GM12801 (cell line): ENCODE results near the gene XRCC3.

Experiments used
- TF ChIP-seq, protein P1 (sequence below): IDR thresholded peaks from one replicate; pipeline ENCODE4 v1.5.1; 2011; ENCODE audit warnings: control low read depth; ENCODE audit not compliant: insufficient read length; ENCODE audit errors: extremely low read depth

Gene XRCC3

DNA sequence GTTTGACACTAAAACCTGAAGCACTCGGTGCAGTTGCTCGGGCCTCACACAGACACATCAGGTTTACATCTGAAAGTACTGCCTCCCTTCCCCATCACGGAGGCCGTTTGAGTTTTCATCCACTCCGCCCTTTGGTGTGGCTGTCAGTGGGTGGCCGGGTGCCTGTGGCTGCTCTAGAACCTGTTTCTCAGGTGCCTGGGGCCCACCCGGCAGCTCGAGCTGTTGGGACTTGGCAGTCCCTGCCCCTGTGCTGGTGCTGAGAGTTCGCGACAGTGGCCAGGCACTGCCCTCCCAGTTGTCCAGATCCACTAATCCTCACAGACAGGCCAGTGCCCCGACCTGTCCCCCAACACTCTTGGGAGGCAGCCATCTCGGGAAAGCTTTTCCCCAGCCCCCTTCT is 22.4 kb downstream of the XRCC3 start:
- TF ChIP-seq, protein P1, sequence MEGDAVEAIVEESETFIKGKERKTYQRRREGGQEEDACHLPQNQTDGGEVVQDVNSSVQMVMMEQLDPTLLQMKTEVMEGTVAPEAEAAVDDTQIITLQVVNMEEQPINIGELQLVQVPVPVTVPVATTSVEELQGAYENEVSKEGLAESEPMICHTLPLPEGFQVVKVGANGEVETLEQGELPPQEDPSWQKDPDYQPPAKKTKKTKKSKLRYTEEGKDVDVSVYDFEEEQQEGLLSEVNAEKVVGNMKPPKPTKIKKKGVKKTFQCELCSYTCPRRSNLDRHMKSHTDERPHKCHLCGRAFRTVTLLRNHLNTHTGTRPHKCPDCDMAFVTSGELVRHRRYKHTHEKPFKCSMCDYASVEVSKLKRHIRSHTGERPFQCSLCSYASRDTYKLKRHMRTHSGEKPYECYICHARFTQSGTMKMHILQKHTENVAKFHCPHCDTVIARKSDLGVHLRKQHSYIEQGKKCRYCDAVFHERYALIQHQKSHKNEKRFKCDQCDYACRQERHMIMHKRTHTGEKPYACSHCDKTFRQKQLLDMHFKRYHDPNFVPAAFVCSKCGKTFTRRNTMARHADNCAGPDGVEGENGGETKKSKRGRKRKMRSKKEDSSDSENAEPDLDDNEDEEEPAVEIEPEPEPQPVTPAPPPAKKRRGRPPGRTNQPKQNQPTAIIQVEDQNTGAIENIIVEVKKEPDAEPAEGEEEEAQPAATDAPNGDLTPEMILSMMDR: no peak

DNA sequence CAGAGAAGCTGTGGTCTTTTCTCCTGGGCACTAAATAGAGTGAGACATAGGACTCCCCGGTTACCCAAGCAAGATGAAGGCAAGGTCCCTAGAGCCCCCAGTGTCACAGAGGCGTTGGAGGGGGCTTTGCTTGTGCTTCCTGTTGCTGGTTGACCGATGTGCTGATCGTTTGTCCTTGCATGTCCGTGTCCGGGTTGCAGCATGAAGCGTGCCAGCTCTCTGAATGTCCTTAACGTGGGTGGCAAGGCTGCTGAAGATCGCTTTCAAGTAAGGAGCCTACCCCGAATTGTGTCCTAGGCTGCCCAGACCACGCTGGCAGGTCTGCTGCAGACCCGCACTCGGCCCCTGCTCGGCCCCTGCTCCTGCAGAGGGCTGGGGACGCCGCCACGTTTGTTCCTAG is 23.1 kb downstream of the XRCC3 start:
- TF ChIP-seq, protein P1: no peak

DNA sequence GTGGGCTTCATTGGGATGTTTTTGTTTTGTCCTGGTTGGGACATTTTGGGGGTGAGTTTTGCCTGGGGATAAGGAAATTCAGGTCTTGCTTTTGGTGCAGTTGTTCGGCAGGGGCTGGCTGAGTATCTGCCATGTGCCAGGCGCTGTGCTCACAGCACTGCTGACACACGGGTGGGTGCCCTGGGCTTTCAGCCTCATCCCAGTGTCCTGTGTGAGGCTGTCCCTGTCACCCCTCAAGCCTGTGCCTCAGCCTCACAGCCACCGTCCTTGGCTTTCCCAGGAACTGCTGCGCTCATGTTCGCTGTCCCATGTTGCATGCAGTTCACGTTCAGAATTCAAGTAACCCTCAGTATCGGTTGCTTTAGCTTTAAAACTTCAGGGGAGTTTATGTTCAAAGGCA is 24.9 kb downstream of the XRCC3 start:
- TF ChIP-seq, protein P1: no peak

DNA sequence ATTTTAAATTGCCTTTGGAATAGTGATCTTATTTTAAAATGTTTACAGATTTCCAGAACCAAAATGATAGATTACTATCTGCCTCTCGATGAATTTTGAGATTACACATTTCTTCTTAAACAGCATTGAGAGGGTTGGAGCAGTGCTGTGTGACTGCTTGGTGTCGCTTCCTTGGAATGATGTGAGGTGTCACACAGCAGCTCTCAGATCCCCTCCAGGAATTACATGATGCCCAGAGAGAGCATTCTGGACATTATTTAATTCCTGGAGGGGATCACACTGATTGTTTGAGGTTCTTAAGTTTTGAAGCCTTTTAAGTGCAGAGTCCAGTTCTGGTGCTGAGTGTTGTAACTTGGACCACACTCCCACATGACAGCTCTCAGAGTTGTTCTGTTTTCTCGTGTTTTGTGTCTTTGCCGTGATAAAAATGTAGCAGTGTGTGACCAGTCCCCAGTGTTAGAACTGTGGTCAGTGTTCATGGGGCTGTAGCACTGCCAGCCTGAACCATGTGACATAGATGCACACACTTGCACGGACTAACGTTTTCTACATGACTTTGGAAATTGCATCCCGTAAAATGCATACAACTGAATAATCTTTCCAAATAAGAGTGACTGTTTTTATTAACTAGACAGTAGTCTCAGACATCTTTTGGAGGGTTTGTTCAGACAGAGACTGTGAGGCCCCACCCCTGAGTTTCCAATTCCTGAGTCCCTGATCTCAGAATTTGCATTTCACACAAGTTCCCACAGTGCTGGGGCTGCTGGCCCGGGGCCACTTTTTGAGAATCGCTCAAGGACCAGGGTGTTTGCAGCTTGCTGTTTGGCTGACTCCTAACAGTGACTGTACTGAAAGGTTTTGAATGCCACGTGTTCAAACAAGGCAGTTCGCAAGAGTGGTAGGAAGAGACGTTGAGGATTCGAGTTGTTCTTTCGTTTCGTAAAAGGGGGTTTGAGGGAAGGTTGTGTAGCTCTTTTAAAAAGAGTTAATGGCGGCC is 26.0 kb downstream of the XRCC3 start:
- TF ChIP-seq, protein P1: no peak

DNA sequence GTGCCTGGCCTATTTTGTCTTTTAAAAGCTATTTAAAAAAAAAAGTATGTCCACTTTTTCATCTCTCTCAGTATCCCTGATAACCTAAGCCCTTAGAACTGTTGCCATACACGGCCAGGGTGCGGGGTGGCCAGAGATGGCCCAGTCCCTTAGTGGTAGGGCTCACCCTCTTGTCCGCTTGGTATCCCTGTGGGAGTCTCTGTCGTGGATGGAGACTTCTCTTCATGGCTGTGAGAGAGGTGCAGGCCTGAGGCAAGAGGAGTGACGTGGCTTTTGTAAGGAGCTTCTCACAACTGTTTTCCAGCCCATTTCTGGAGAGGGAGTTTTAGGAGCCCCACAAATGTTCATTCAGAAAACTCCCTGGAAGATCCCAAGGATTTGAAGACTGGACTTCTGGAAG is 26.8 kb downstream of the XRCC3 start:
- TF ChIP-seq, protein P1: no peak

DNA sequence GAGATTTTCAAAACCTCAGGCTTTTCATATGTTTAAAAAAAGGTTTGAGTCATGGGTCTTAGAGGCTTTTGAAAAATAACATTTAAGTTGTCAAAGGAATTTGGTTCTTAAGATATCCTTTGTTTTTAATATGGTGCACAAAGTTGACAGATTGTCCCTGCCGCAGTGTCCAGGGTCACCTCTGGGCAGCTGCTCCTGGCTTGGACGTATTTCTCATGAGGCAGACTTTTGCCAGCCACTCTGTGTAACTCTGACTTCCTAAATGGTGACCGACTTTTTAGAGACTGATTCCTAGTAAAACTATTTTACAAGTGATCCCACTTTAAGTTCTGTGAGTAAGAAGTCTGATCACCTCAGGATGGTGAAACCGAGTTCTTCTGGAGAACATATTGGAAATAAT is 27.5 kb downstream of the XRCC3 start:
- TF ChIP-seq, protein P1: no peak

DNA sequence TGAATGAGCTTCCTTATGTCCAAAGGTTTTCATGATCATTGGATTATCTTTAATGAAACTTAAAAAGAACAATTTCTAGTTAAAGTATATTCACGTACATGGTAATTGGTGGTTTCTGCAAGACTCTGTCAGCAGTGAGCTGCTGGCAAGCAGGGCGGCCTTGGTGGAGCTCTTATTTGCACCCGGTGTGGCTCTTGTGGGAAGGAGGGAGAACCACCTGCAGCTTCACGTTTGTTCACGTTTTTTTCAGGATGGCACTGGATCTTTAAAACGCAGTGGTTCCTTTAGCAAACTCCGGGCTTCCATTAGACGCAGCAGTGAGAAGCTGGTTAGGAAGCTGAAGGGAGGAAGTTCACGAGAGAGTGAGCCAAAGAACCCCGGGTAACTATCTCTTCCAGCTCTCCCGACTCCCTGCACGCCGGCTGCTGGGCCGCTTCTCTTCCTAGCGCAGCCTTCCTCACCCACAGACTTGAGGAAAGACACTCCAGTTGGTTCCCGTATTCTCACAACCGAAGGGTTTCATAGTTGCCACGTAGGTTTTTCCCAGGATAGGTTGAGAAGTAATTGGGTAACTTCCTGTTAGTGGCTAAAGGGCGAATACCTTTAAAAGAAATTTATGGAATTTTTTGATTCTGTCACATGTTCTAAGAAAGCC is 28.3 kb downstream of the XRCC3 start:
- TF ChIP-seq, protein P1: no peak
